Natural killer cell (primary cell): ENCODE measurements around the gene TEC. TPM values are rescaled to one million over a fixed set of nuclear protein-coding genes. Genes with fewer than 3 reads are reported as not detected.
"Not testable (repeated sequence)": the region's sequence is repeated elsewhere in the genome, so short reads cannot be mapped to it uniquely, and the experiment has no call there.

Experiments used
- ATAC-seq, 3 donors: fragments of 150-1000 bp in 2 of 3; fragments of 200-7000 bp in 1 of 3; cut with Tn5 transposase; 1 replicate in 1 of 3; 2 replicates in 2 of 3; pipeline ENCODE4 v1.10.0; 2021; ENCODE audit warnings: mild to moderate bottlenecking in 2 of 3, moderate library complexity in 2 of 3
- DNase-seq, 2 donors: peaks; one replicate each; pipeline versions ENCODE4 v3.0.0 to v3.0.0-alpha.2; 2013 to 2021; ENCODE audit warnings: mixed read lengths in 1 of 2
- H3K27ac ChIP-seq: one replicate; pipeline ENCODE4 v1.5.1; 2013; ENCODE audit warnings: mild to moderate bottlenecking, low read length
- H3K27me3 ChIP-seq: one replicate; pipeline ENCODE4 v1.6.1; 2013; ENCODE audit warnings: low read length; ENCODE audit not compliant: control insufficient read depth, insufficient read depth
- H3K36me3 ChIP-seq: one replicate; pipeline ENCODE4 v1.6.1; 2013; ENCODE audit warnings: low read length; ENCODE audit not compliant: control insufficient read depth, insufficient read depth
- H3K4me1 ChIP-seq: one replicate; pipeline ENCODE4 v1.6.1; 2013; ENCODE audit warnings: low read length; ENCODE audit not compliant: control insufficient read depth, insufficient read depth
- H3K4me3 ChIP-seq: one replicate; pipeline ENCODE4 v1.5.1; 2013; ENCODE audit warnings: low read length
- H3K9me3 ChIP-seq: one replicate; pipeline ENCODE4 v1.6.1; 2013; ENCODE audit warnings: low read length; ENCODE audit not compliant: control insufficient read depth, insufficient read depth
- H3K27ac Mint-ChIP-seq, 2 donors: one replicate each; pipeline ENCODE4 v1.8.0; 2022; ENCODE audit warnings: mild to moderate bottlenecking in 2 of 2, mixed read lengths in 2 of 2, moderate library complexity in 1 of 2
- H3K27me3 Mint-ChIP-seq, 2 donors: one replicate each; pipeline ENCODE4 v1.8.0; 2022; ENCODE audit warnings: low read depth in 2 of 2, mixed read lengths in 2 of 2
- H3K36me3 Mint-ChIP-seq: one replicate; pipeline ENCODE4 v1.8.0; 2022; ENCODE audit warnings: mixed read lengths
- H3K4me1 Mint-ChIP-seq, 2 donors: one replicate each; pipeline ENCODE4 v1.8.0; 2022; ENCODE audit warnings: mixed read lengths in 2 of 2
- H3K4me3 Mint-ChIP-seq: one replicate; pipeline ENCODE4 v1.8.0; 2022; ENCODE audit warnings: mild to moderate bottlenecking, moderate library complexity, mixed read lengths
- H3K9me3 Mint-ChIP-seq, 2 donors: one replicate each; pipeline ENCODE4 v1.8.0; 2022; ENCODE audit warnings: mixed read lengths in 2 of 2
- CTCF ChIP-seq: fragments of 200-600 bp; IDR thresholded peaks from one replicate; pipeline ENCODE4 v1.8.0; 2022; ENCODE audit warnings: antibody characterized with exemption
- WGBS: methylation state at CpG from one replicate; pipeline ENCODE4 v1.1.7; 2013; ENCODE audit warnings: missing lambda C conversion rate; ENCODE audit not compliant: insufficient coverage; 5-methylcytosine and 5-hydroxymethylcytosine counted together
- intact Hi-C: fragments of 100-400 bp; cut with micrococcal nuclease; formaldehyde crosslinking; loops from one replicate; pipeline ENCODE4 v1.14.2; 2022
- total RNA-seq, 4 donors: library from RNA; stranded (reverse); fragments of 120-200 nt in 1 of 4; gene quantifications; one replicate each; pipeline versions ENCODE4 v1.2.3 to v1.2.4, GENCODE V29; 2013 to 2022

Gene TEC
- total RNA-seq, 3 donors from 2014 or later (not counting 1 experiment from before 2014, with no cell fraction given): 4.0 to 7.4 (median 4.7) TPM

DNA sequence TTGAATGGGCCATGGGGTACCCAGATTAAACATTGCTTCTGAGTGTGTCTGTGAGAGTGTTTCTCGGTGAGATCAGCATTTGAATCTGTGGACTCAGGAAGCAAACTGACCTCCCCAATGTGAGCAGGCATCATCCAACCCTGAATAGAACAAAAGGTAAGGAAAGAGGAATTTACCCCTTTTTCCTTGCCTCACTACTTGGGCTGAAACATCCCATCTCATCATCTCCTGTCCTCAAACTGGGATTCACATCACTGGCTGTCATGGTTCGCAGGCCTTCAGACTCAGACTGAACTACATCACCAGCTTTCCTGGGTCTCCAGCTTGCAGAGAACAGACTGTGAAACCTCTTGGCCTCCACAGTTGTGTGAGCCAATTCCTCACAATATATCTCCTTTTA lies 47.1 kb downstream of the TEC start:
- Histone ChIP-seq H3K4me1 (peaks cover 4% of the 10 kb centered on the region), H3K4me3 (no peak overlapping the region), H3K27me3 (no peaks in the 10 kb centered on the region), H3K27ac (no peak overlapping the region), H3K9me3 (no peaks in the 10 kb centered on the region), H3K36me3 (no peaks in the 10 kb centered on the region)
- WGBS: 84% methylated on average over 2 of the region's 2 CpGs
- Mint-ChIP-seq H3K4me3 (no peak overlapping the region), H3K9me3 (no peaks in the 10 kb centered on the region), H3K27ac (no peak overlapping the region), H3K4me1 (peaks cover 5 to 7% of the 10 kb centered on the region in 2 donors), H3K36me3 (no peaks in the 10 kb centered on the region), H3K27me3 (no peaks in the 10 kb centered on the region)
- TF ChIP-seq CTCF: no peak
- intact Hi-C loops: no loop called here
- ATAC-seq (no peak), DNase-seq (no peak)

DNA sequence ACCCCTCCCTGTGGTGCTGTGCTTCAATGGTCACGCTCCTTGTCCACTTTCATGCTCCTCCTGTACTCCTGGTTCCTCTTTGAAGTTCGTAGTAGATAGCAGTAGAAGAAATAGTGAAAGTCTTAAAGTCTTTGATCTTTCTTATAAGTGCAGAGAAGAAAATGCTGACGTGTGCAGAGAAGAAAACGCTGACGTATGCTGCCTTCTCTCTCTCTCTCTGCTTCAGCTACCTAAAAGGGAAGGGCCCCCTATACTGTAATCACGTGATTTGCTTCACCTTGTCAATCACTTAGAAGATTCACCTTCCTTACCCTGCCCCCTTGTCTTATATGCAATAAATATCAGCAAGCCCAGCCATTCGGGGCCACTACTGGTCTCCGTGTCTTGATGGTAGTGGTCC lies 50.2 kb downstream of the TEC start:
- H3K27ac ChIP-seq, H3K4me3 ChIP-seq, H3K9me3 ChIP-seq, H3K4me1 Mint-ChIP-seq, H3K36me3 Mint-ChIP-seq, H3K9me3 Mint-ChIP-seq, H3K27ac Mint-ChIP-seq, ATAC-seq, DNase-seq, H3K36me3 ChIP-seq, H3K4me1 ChIP-seq, H3K27me3 ChIP-seq, H3K4me3 Mint-ChIP-seq, intact Hi-C loops, H3K27me3 Mint-ChIP-seq: not testable (repeated sequence)
- 80% methylated on average over 6 of the region's 8 CpGs for WGBS

DNA sequence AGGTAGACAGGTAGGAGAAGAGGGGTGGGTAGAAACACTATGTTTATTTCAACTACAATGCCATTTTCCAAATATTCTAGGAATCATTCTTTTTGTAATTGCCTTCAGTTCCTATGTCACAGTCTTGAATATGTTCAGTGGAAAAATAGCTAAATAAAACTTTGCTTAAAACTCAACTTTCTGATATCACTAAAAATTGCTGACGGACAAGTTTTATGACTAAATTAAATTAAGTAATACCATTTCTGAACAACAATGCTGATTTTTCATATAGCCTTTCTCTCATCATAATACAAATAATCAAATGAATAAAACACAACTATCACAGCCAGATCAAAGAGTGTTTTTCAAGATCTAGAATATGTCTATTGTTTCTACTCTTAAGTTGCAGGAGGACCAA lies 53.1 kb downstream of the TEC start:
- WGBS: no CpG with 5 or more reads among the region's 1 CpG
- H3K27me3 Mint-ChIP-seq: no peaks in the 10 kb centered on the region
- intact Hi-C loops: no loop called here
- peaks cover 7% of the 10 kb centered on the region for H3K4me1 ChIP-seq
- H3K27ac ChIP-seq: no peak overlapping the region
- no peak overlapping the region for H3K4me3 ChIP-seq
- H3K36me3 Mint-ChIP-seq: no peaks in the 10 kb centered on the region
- no peak overlapping the region for H3K4me3 Mint-ChIP-seq
- H3K9me3 Mint-ChIP-seq: no peaks in the 10 kb centered on the region
- H3K36me3 ChIP-seq: no peaks in the 10 kb centered on the region
- no peak for ATAC-seq
- H3K9me3 ChIP-seq: no peaks in the 10 kb centered on the region
- no peak overlapping the region for H3K27ac Mint-ChIP-seq
- no peaks in the 10 kb centered on the region for H3K27me3 ChIP-seq
- TF ChIP-seq CTCF: no peak
- DNase-seq: no peak
- peaks cover 15% of the 10 kb centered on the region in 2 donors for H3K4me1 Mint-ChIP-seq

GRCh38 chr4:48215977-48216376 lies 53.7 kb downstream of the TEC start:
- intact Hi-C loops: no loop called here
- Mint-ChIP-seq H3K27ac (no peak overlapping the region), H3K36me3 (no peaks in the 10 kb centered on the region), H3K4me1 (peaks cover 15% of the 10 kb centered on the region in 2 donors), H3K27me3 (no peaks in the 10 kb centered on the region), H3K4me3 (no peak overlapping the region), H3K9me3 (no peaks in the 10 kb centered on the region)
- H3K36me3 ChIP-seq: no peaks in the 10 kb centered on the region
- peaks cover 8% of the 10 kb centered on the region for H3K4me1 ChIP-seq
- H3K27me3 ChIP-seq: no peaks in the 10 kb centered on the region
- H3K27ac ChIP-seq: no peak overlapping the region
- no peak for ATAC-seq
- no peaks in the 10 kb centered on the region for H3K9me3 ChIP-seq
- 94% methylated on average over 1 of the region's 1 CpG for WGBS
- no peak for TF ChIP-seq CTCF
- H3K4me3 ChIP-seq: no peak overlapping the region
- no peak for DNase-seq
